ENCODE results near the gene HCK.
"Not testable (repeated sequence)": the region's sequence is repeated elsewhere in the genome, so short reads cannot be mapped to it uniquely, and the experiment has no call there.

Gene HCK

DNA sequence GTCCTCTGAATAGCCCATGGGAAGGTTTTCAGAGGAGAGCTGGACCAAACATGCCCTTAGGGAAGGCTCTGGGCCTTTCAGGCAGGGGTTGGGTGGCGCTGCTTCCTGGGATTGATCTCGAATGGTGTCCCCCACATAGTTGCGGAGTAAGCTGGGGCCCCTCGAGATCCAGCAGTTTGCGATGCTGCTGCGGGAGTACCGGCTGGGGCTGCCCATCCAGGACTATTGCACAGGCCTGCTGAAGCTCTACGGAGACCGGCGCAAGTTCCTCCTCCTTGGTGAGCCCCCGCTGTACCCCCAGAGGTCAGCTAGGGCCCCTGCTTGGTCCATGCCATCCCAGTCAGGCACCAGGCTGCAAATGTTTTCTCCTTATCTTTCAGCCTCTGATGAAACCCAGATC lies 22.5 kb upstream of the HCK start:
- DNase-seq (ENCODE audit: low read depth), result no peak

- DNase-seq (ENCODE audit: low read depth), result no peak
Measured at GRCh38 chr20:32031007-32031958, 20.8 kb upstream of the HCK start.

GRCh38 chr20:32033316-32033715 lies 18.7 kb upstream of the HCK start:
- no peak for DNase-seq (ENCODE audit: low read depth)

GRCh38 chr20:32033721-32034120 lies 18.3 kb upstream of the HCK start:
- not testable (repeated sequence) for DNase-seq (ENCODE audit: low read depth)

DNA sequence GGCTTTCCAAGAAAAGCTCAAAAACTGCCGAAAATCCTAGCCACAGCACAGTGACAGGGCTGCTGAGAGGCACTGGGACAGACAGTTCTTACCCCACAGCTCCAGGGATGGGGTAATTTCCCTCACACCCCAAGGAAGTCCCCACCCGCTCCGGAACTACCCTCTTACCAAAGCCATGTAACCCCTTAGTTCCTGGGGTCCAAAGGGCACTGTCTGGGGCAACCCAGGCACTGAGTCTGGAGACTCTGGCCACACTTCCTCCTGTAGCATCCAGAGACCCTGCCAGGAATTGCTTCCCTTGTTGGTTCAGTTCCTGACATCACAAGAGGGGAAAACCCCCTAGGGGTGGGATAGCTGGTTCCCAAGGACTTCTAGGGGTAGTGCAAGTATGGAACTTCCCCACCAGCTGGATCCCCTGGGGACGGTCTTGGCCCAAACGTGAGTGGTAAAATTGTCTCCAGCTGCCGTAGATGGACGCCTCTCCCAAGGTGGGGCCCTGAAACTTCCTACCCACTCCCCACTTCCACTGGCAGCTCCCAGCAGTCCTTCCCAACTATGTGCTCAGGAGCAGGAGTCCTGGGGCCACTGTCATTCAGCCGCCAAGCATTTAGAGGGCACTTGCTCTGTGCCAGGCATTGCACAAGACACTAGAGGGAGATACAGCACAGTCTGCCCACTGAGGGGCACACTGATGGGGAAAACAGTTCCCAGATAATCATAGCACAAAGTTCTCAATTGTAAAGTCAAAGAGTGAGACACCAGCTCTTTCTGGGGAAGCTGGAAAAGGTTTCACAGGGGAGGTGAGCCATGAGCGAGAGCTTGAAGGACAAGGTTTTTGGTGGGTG lies 17.2 kb upstream of the HCK start:
- DNase-seq (ENCODE audit: low read depth), result no peak

GRCh38 chr20:32035426-32035779 lies 16.6 kb upstream of the HCK start:
- no peak for DNase-seq (ENCODE audit: low read depth)

GRCh38 chr20:32036252-32036651 lies 15.8 kb upstream of the HCK start:
- DNase-seq (ENCODE audit: low read depth), result no peak

DNA sequence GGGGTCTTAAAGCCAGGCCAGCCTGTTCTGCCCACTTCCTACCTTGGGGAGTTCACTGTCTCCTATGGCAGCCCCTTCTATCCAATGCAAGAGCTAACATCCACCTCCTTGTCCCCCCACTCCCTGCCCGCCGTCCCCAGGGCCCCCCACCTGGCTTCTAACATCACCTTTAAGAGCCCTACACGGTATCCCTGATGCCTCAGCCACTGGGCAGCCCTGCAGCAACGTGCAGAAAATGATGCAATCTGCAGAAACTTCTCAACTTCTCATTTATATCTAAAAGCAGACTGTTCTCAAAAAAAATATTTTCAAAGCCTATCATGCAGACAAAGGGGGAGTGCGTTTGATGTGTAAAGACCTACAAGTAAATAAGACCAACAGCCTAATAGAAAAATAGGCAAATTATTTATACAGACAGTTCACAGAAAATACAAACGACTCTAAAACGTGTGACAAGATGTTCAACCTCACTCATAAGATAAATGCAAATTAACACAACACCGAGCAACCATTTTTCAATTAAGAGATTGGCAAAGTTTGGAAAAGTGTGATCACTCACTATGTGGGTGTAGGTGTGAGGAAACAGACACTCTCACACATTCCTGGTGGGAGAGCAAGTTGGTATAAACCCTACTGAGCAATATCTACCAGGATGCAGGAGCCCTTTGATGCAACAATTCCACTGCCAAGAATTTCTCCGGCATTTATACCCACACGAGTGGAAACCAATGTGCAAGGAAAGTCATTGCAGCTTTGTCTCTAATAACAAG lies 15.1 kb upstream of the HCK start:
- DNase-seq (ENCODE audit: low read depth), result no peak

DNA sequence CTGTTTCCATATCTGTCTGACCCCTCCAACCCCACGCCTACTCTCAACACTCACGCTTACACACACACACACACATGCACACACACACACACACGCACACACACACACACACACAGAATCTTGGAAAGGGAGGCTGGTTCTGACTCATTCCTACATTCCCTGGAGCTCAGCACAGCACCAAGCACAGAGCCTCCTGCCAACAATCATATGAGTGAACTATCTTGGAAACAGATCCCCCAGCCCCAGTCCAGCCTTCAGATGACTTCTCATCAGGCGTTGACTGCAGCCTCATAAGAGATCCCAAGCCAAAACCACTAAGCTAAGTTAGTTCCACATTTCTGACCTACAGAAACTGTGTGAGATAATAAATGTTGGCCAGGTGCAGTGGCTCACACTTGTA lies 14.1 kb upstream of the HCK start:
- DNase-seq (ENCODE audit: low read depth), result no peak

DNA sequence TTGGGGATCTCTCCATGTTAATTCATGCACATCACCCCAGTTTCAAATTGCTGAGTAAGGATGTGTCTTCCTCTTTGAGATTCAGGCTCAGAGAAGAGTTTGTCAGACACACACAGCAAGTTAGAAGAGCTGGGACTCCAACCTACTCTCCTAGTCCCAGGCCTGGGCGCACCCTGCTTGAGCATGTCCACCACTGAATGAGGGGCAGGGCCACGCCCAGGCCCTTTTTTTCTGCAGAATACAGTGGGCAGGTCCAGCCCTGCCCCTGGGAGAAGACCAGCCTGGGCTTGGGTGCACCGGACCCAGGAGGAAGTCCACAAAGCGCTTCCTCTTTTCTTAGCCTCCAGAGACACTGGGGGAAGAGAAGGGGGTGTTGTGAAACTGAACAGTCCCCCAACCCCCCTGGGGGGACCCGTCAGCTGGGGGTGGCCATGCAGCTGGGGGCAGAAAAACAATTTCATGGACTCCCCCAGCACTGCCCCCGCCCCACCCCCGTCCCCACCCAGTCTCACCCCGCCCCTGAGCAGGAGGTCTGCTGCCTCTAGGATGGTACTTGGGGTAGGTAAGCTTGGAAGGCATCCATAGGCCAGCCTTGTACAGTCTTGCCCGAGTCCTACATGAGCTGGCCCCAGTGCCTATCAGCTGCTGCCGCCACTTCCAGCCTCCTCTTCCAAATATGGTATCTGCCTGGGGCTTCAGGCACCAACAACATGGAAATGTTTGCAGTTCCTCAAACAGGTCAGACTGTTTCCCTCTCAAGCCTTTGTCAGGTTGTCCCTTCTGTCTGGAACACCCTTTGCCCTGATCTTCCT lies 11.7 kb upstream of the HCK start:
- no peak for DNase-seq (ENCODE audit: low read depth)

- no peak for DNase-seq (ENCODE audit: low read depth)
Measured at GRCh38 chr20:32045999-32046398, 6.0 kb upstream of the HCK start.

GRCh38 chr20:32050324-32050841 lies 1.7 kb upstream of the HCK start:
- DNase-seq (ENCODE audit: low read depth), result no peak

GRCh38 chr20:32050851-32051556 lies 1.0 kb upstream of the HCK start:
- no peak for DNase-seq (ENCODE audit: low read depth)

GRCh38 chr20:32051720-32052089 lies 337 bp upstream of the HCK start:
- DNase-seq (ENCODE audit: low read depth), result no peak

DNA sequence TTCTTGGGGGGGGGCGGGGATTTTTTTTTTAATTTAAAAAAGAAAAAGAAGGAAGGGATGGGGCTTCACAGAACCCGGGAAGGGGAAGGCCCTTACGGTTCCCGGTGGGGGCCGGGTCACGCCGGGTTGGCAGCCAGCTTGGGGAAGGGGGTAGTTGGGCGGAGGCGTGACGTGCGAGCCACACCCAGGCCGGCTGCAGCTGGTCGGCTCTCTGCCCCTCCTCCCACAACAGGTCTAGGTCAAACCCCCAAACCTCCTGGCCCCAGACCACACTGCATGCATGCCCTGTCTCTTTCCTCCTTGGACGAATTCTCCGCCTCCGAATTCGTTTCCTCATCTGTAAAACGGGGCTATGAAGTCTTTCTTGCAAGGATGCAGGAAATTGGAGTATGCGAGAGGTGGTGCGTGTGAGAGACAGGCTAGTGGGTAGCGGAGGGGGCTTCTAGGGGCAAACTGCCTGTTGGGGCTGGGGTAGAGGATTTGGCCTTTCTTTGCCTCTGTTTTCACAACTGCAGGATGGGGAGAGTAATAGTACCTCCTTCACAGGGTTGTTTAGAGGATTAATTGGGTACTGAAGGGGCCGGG lies 828 bp downstream of the HCK start:
- no peak for DNase-seq (ENCODE audit: low read depth)

DNA sequence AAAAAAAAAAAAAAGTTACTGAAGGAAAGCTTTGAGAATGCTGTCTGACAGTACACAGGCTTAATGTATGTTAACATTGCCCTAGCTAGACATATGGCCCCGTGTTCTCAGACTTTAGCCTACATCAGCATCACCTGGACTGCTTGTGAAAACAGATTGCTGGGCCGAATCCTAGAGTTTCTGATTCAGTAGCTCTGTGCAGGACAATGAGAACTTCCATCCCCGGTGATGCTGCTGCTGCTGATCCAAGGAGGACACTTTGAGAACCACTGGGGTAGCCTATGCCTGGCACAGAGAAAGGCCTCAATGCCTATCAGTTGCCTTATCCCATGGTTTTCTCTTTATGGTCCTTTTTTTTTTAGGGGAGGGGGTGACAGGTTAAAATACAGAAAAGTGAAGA lies 1.6 kb downstream of the HCK start:
- no peak for DNase-seq (ENCODE audit: low read depth)

- no peak for DNase-seq (ENCODE audit: low read depth)
Measured at GRCh38 chr20:32056708-32057483, 4.9 kb downstream of the HCK start.

DNA sequence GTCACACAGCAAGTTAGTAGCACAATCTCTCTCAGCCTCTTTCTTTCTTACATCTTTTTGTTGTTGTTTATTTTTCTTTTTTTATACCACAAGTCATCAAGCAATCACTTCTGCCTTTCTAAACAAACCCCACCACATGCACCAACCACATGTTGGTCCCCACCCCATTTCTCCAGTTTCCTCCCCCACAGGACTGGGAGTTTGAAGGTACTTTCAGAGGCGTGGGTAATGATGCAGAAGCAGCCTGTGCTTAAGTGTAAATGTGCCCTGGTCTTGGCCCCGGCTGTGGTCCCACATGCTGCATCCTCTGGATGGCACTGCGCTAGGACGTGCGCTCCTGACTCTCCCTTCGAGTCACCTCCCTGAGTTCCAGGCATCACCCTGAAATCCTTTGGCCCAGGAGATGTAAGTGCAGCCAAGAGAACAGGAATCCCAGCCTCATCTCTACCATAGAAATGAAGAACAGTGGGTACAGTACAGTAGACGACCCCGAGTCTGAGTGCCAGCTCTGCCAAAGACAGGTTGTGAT lies 5.7 kb downstream of the HCK start:
- no peak for DNase-seq (ENCODE audit: low read depth)

GRCh38 chr20:32059189-32059588 lies 7.1 kb downstream of the HCK start:
- DNase-seq (ENCODE audit: low read depth), result no peak
